K562 (cell line): ENCODE data around the gene MCM6. TPM values are rescaled to one million over a fixed set of nuclear protein-coding genes. Genes with fewer than 3 reads are reported as not detected.
A peak's percentile ranks its signal among the peaks of the same experiment; 100 is the strongest.

Experiments
- ATAC-seq: fragments of 200-7000 bp; cut with Tn5 transposase; 3 replicates; pipeline ENCODE4 v1.9.1; 2020; ENCODE audit warnings: moderate library complexity
- BruUV-seq: library from RNA; stranded (reverse); fragments of 400-500 nt; replicated peaks from 2 replicates; lab custom pipeline; 2021; lab: Mats Ljungman, UMichigan
- CTCF ChIA-PET: fragments of 300-600 bp; formaldehyde crosslinking; extraction: SDS; loops from one replicate; lab custom pipeline; 2021; ENCODE audit warnings: low intra/inter-chr PET ratio; lab: Yijun Ruan, JAX
- POLR2A ChIA-PET: fragments of 300-600, 350-650 bp; sonication (Branson Sonifier 250); formaldehyde crosslinking; extraction: SDS; loops from one replicate; lab custom pipeline; 2021; ENCODE audit warnings: antibody characterized with exemption, inconsistent platforms; lab: Yijun Ruan, JAX
- DNase-seq, 4 experiments: peaks; one replicate each; pipeline versions ENCODE4 v3.0.0 to v3.0.0-alpha.2; 2011 to 2018; ENCODE audit warnings: low spot score in 3 of 4, mixed read lengths in 3 of 4; ENCODE audit errors: extremely low read depth in 1 of 4
- FAIRE-seq: peaks from 2 replicates; lab custom pipeline; 2011; peaks lifted over from hg19 to GRCh38; lab: Jason Lieb, UNC
- H2AFZ ChIP-seq: 2 replicates; pipeline ENCODE4 v1.6.0; 2011; ENCODE audit warnings: low read depth, low read length, control low read depth, inconsistent platforms
- H3K27ac ChIP-seq: fragments of 200-600 bp; 3 replicates; pipeline ENCODE4 v1.8.0; 2011; ENCODE audit warnings: low read depth, mild to moderate bottlenecking, control low read depth, inconsistent platforms, low read length, moderate library complexity, mixed read lengths; ENCODE audit errors: extremely low read depth
- H3K27me3 ChIP-seq, 2 experiments: fragments of 300-600 bp in 1 of 2; 2 replicates in 1 of 2; 3 replicates in 1 of 2; pipeline versions ENCODE4 v1.6.0 to v1.8.0; 2011; ENCODE audit warnings: inconsistent platforms in 2 of 2, low read length in 2 of 2, mild to moderate bottlenecking in 1 of 2, mixed read lengths in 1 of 2, moderate library complexity in 1 of 2; ENCODE audit not compliant: control insufficient read depth in 2 of 2, insufficient read depth in 2 of 2
- H3K36me3 ChIP-seq: fragments of 300-600 bp; 3 replicates; pipeline ENCODE4 v1.8.0; 2011; ENCODE audit warnings: mild to moderate bottlenecking, low read length, inconsistent platforms; ENCODE audit not compliant: control insufficient read depth, insufficient read depth
- H3K4me1 ChIP-seq, 2 experiments: fragments of 200-600 bp in 1 of 2; replicated peaks in 1 of 2; 2 replicates in 1 of 2; 3 replicates in 1 of 2; pipeline versions ENCODE4 v1.5.1 to v1.8.0; 2011; ENCODE audit warnings: inconsistent platforms in 2 of 2, low read length in 2 of 2, mild to moderate bottlenecking in 1 of 2, mixed read lengths in 1 of 2, moderate library complexity in 1 of 2; ENCODE audit not compliant: control insufficient read depth in 2 of 2, insufficient read depth in 2 of 2
- H3K4me2 ChIP-seq: 2 replicates; pipeline ENCODE4 v1.6.1; 2011; ENCODE audit warnings: low read length, control low read depth, inconsistent platforms, mixed read lengths; ENCODE audit not compliant: insufficient read depth
- H3K4me3 ChIP-seq: fragments of 200-600 bp; sonication (generic), shearing (Covaris generic); 2 replicates; pipeline ENCODE4 v1.5.1; 2016; ENCODE audit warnings: control low read depth, inconsistent platforms
- H3K79me2 ChIP-seq: fragments of 200-600 bp; 3 replicates; pipeline ENCODE4 v1.8.0; 2011; ENCODE audit warnings: low read length, inconsistent platforms; ENCODE audit not compliant: control insufficient read depth, insufficient read depth
- H3K9ac ChIP-seq, 2 experiments: 2 replicates each; pipeline versions ENCODE4 v1.6.0 to v1.6.1; 2011; ENCODE audit warnings: low read depth in 2 of 2, low read length in 2 of 2, control low read depth in 1 of 2, inconsistent platforms in 1 of 2, mild to moderate bottlenecking in 1 of 2, mixed read lengths in 1 of 2; ENCODE audit not compliant: insufficient read depth in 1 of 2
- H3K9me1 ChIP-seq: one replicate; pipeline ENCODE4 v1.6.0; 2011; ENCODE audit warnings: inconsistent platforms, mild to moderate bottlenecking, low read length, moderate library complexity; ENCODE audit not compliant: control insufficient read depth, insufficient read depth
- H3K9me3 ChIP-seq: replicated peaks from 2 replicates; pipeline ENCODE4 v1.5.1; 2011; ENCODE audit warnings: low read depth, low read length, inconsistent platforms; ENCODE audit not compliant: control insufficient read depth, insufficient read depth
- H4K20me1 ChIP-seq: replicated peaks from 2 replicates; pipeline ENCODE4 v1.6.1; 2011; ENCODE audit warnings: low read length, inconsistent platforms, mixed read lengths; ENCODE audit not compliant: control insufficient read depth, insufficient read depth
- ZNF589 ChIP-seq: fragments of 200-800 bp; sonication (Bioruptor generic); IDR thresholded peaks from 2 replicates; pipeline ENCODE4 v1.6.1; 2016; ENCODE audit warnings: low read depth, missing genetic modification characterization, missing compliant biosample characterization
- ZNF76 ChIP-seq: fragments of 250-450 bp; sonication (Bioruptor Pico); IDR thresholded peaks from 2 replicates; pipeline ENCODE4 v1.4.0; 2020; ENCODE audit warnings: mild to moderate bottlenecking, moderate library complexity, borderline replicate concordance
- ZNF764 ChIP-seq: fragments of 250-450 bp; sonication (Bioruptor Pico); IDR thresholded peaks from 2 replicates; pipeline ENCODE4 v1.4.0; 2020; ENCODE audit warnings: low read depth, mild to moderate bottlenecking, moderate library complexity
- WGBS: fragments of 100-300 bp; shearing (Covaris generic); methylation state at CpG from one replicate; pipeline ENCODE4 v1.1.6; 2016; ENCODE audit warnings: low coverage, mixed read lengths; ENCODE audit not compliant: insufficient coverage; ENCODE audit errors: missing lambda C conversion rate; 5-methylcytosine and 5-hydroxymethylcytosine counted together
- in situ Hi-C: fragments of 300-500 bp; cut with MboI; formaldehyde crosslinking; loops from 4 replicates; pipeline ENCODE4 v1.15.0; 2018; ENCODE audit warnings: inconsistent platforms, mixed read lengths
- intact Hi-C: fragments of 100-400 bp; cut with micrococcal nuclease; formaldehyde crosslinking; loops from 2 replicates; pipeline ENCODE4 v1.14.2; 2022
- polyA plus RNA-seq, 8 experiments: library from polyadenylated mRNA; depleted of rRNA in 4 of 8; stranded (reverse) in 5 of 8; unstranded in 3 of 8; fragments of >200 nt; fragmentation: Nextera tagmentation in 2 of 8; fragmentation: Illumina TruSeq in 1 of 8; extraction: Ambion mirVana in 2 of 8; extraction: Trizol in 1 of 8; gene quantifications; 2 replicates each; pipeline versions ENCODE4 v1.2.1 to v1.2.3, GENCODE V29; 2011 to 2014; ENCODE audit warnings: inconsistent platforms in 1 of 8, missing spikeins in 1 of 8
- total RNA-seq, 7 experiments: library from RNA; depleted of rRNA in 6 of 7; stranded (reverse); fragments of >200 nt in 6 of 7; fragmentation: Illumina TruSeq in 2 of 7; extraction: Trizol in 2 of 7; gene quantifications; 2 replicates each; pipeline versions ENCODE4 v1.2.1 to v1.2.3, GENCODE V29; 2011 to 2021; ENCODE audit warnings: low replicate concordance in 1 of 7

MCM6 gene
- total and polyA plus RNA-seq, 9 of the 15 experiments (the other 6 are each of a cell fraction or from before 2014, with no cell fraction given) = 42.6 to 133 (median 82.4) TPM

GRCh38 chr2:135800513-135801460 lies 75.5 kb downstream of the MCM6 start:
- 23% methylated on average over 9 of the region's 9 CpGs for whole genome bisulfite sequencing

GRCh38 chr2:135799738-135800137 lies 76.5 kb downstream of the MCM6 start:
- peaks cover 6% of the 10 kb centered on the region for H3K9me3 ChIP-seq
- H4K20me1 ChIP-seq = no peaks in the 10 kb centered on the region
- CTCF ChIA-PET = no interaction called here
- no peaks in the 10 kb centered on the region for H3K36me3 ChIP-seq
- FAIRE-seq (no peak), DNase-seq (peak in 1 of 4 experiments; percentile 25), ATAC-seq (no peak)
- in situ Hi-C loops (loop anchor here (10.0 kb wide), 1 partner anchor 805 kb away; no protein-coding TSS in a partner anchor), intact Hi-C loops (loop anchor here (5.0 kb wide), 1 partner anchor 327 kb away; no protein-coding TSS in a partner anchor)
- H3K9ac ChIP-seq = no peak overlapping the region
- POLR2A ChIA-PET = no interaction called here
- no peak overlapping the region for H3K4me3 ChIP-seq
- H2AFZ ChIP-seq = no peak overlapping the region
- 0% methylated on average over 2 of the region's 2 CpGs for WGBS
- no peak overlapping the region for H3K27ac ChIP-seq
- H3K9me1 ChIP-seq = no peaks in the 10 kb centered on the region
- no TSS peak for BruUV-seq
- H3K27me3 ChIP-seq = peaks cover 2 to 9% of the 10 kb centered on the region in 2 experiments; a peak in 3 of 5 replicates
- no peak overlapping the region for H3K4me2 ChIP-seq
- no peaks in the 10 kb centered on the region for H3K79me2 ChIP-seq
- H3K4me1 ChIP-seq = peaks cover 0 to 3% of the 10 kb centered on the region in 2 experiments; a peak in 2 of 5 replicates
- TF ChIP-seq ZNF76 = no peak
- peak; percentile 95 for TF ChIP-seq ZNF764 (CRISPR knock-in tag)

More at GRCh38 chr2:135800513-135801460, 75.5 kb downstream of the MCM6 start:
- POLR2A ChIA-PET = interaction anchor here (1.2 kb wide), 1 partner anchor 116 kb away, joined by 3 read pairs; no protein-coding TSS in a partner anchor
- H3K79me2 ChIP-seq = no peaks in the 10 kb centered on the region
- FAIRE-seq = no peak
- H3K9me1 ChIP-seq = no peaks in the 10 kb centered on the region
- peaks cover 3 to 11% of the 10 kb centered on the region in 2 experiments; a peak in 3 of 5 replicates for H3K27me3 ChIP-seq
- no peak overlapping the region for H3K9ac ChIP-seq
- no peaks in the 10 kb centered on the region for H4K20me1 ChIP-seq
- in situ Hi-C loops = no loop called here
- no peak overlapping the region for H3K27ac ChIP-seq
- H3K4me2 ChIP-seq = no peak overlapping the region
- BruUV-seq = no TSS peak
- H2AFZ ChIP-seq = no peak overlapping the region
- CTCF ChIA-PET = no interaction called here
- no peak overlapping the region for H3K4me3 ChIP-seq
- TF ChIP-seq ZNF764 (CRISPR knock-in tag) = peak; percentile 93
- TF ChIP-seq ZNF589 (CRISPR knock-in tag) = no peak
- TF ChIP-seq, all 486 proteins: peak for 1
- no peak for DNase-seq
- ATAC-seq = no peak
- no peaks in the 10 kb centered on the region for H3K36me3 ChIP-seq
- intact Hi-C loops = no loop called here
- peaks cover 6% of the 10 kb centered on the region for H3K9me3 ChIP-seq
- peaks cover 0 to 3% of the 10 kb centered on the region in 2 experiments; a peak in 2 of 5 replicates for H3K4me1 ChIP-seq
